ENCODE data around the gene MTAP. TPM values are rescaled to one million over a fixed set of nuclear protein-coding genes. Genes with fewer than 3 reads are reported as not detected.

Gene MTAP
- total RNA-seq, 1 donor from 2014 or later, result 16.3 TPM

GRCh38 chr9:21840647-21841046 is 38.2 kb downstream of the MTAP start:
- DNase-seq (ENCODE audit: low spot score in 2 of 2) (no peak), FAIRE-seq (no peak)

DNA sequence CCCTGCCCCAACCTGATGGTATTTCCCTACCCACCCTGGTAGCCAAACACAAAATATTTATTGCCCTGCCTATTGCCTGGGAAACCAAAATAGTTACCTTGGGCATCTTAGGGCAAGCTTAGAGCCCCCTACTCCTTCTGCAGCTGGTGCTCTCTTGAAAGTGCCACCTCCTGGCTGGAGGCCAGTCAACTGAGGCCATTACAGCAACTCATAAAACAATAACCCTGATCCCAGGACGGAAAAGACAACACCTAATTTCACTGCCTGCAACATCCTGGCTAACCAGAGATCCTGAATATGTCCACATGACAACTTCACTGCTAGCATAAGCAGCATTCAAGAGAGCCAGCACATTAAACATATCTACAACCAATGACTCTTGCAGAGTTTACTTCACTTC is 38.7 kb downstream of the MTAP start:
- FAIRE-seq (no peak), DNase-seq (ENCODE audit: low spot score in 2 of 2) (no peak)

DNA sequence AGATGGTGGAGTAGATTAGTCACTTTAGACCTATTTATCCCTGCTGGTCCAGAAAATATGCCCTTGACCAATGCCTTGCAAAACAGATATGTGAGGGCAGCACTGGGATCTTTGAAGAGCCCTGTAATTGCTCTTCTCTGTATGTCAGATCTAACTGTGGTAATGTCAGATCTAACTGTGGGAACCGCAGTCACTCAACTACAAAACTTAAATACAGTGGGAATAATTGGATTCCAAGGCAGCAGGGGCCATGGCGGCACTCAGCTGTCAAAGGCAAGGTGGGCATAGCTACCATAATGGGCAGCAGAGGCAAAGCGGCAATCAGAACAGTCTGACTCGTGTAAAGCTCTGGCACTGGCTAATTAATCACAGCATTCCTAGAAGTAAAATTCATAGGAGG is 46.2 kb downstream of the MTAP start:
- FAIRE-seq (no peak), DNase-seq (ENCODE audit: low spot score in 2 of 2) (no peak)

DNA sequence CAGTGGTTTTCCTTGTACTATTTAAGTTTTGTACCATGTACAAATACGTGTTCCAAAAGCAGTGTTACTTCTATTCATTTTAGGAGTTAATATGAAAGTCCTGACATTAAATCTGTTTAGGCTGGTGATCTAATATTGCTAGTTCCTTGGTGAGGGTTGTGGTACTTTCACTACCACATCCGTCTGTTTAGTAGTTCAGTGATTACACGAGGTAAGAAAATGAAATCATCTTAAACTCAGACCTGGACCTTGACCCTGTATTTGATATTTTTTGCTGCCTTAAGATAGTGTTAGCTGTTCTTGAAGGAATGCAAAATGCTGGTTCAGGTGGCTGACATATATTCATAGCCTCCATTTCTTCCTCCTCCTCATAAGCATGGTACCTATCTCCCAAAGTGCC is 50.3 kb downstream of the MTAP start:
- no peak for DNase-seq (ENCODE audit: low spot score in 2 of 2)
- no peak for FAIRE-seq

GRCh38 chr9:21853414-21853813 is 51.0 kb downstream of the MTAP start:
- FAIRE-seq (no peak), DNase-seq (ENCODE audit: low spot score in 2 of 2) (no peak)

GRCh38 chr9:21854119-21854518 is 51.7 kb downstream of the MTAP start:
- DNase-seq (ENCODE audit: low spot score in 2 of 2) (no peak), FAIRE-seq (no peak)

GRCh38 chr9:21854594-21854993 is 52.2 kb downstream of the MTAP start:
- no peak for DNase-seq (ENCODE audit: low spot score in 2 of 2)
- FAIRE-seq, result no peak

- no peak for FAIRE-seq
- no peak for DNase-seq (ENCODE audit: low spot score in 2 of 2)
Measured at GRCh38 chr9:21856301-21857094, 54.1 kb downstream of the MTAP start.

GRCh38 chr9:21862871-21863270 is 60.4 kb downstream of the MTAP start:
- no peak for FAIRE-seq
- DNase-seq (ENCODE audit: low spot score in 2 of 2), result no peak

DNA sequence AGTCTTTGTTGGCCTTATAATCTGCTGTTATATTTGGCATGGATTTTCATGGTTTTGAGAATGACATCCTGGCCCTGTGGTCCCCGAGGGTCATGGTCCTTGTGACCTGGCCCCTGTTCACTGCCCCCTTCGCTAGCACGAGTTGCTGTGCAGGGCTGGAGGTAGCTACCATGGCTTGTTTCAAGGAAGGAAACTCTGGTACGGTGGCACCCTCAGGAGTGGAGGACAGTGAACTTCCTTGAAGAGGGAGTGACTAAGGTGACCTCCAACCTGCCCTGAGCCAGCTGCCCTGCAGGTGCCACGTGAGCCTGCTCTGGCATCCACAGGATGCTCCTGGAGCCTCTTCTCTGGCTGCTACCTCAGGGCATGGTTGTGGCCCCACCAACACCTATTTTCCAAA is 62.1 kb downstream of the MTAP start:
- DNase-seq (ENCODE audit: low spot score in 2 of 2), result no peak
- FAIRE-seq, result no peak

DNA sequence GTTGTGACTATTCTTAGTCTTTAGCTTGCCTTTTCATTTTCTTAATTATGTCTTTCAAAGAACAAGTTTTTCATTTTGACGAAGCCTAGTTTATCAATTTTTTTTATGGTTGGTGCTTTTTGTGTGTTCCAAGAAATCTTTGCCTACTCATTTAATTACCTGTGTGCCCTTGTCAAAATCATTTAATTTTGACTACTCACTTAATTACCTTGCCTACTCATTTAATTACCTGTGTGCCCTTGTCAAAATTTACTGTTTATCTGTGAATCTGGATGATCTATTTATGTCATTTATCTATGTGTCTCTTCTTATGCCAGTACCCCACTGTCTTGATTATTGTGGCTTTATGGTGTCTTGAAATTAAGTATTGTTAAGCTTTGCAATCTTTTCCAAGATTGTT is 63.9 kb downstream of the MTAP start:
- DNase-seq (ENCODE audit: low spot score in 2 of 2), result no peak
- FAIRE-seq, result no peak

GRCh38 chr9:21871256-21871975 is 69.0 kb downstream of the MTAP start:
- FAIRE-seq, result no peak
- no peak for DNase-seq (ENCODE audit: low spot score in 2 of 2)

- no peak for FAIRE-seq
- DNase-seq (ENCODE audit: low spot score in 2 of 2), result no peak
Measured at GRCh38 chr9:21872696-21873095, 70.3 kb downstream of the MTAP start.

DNA sequence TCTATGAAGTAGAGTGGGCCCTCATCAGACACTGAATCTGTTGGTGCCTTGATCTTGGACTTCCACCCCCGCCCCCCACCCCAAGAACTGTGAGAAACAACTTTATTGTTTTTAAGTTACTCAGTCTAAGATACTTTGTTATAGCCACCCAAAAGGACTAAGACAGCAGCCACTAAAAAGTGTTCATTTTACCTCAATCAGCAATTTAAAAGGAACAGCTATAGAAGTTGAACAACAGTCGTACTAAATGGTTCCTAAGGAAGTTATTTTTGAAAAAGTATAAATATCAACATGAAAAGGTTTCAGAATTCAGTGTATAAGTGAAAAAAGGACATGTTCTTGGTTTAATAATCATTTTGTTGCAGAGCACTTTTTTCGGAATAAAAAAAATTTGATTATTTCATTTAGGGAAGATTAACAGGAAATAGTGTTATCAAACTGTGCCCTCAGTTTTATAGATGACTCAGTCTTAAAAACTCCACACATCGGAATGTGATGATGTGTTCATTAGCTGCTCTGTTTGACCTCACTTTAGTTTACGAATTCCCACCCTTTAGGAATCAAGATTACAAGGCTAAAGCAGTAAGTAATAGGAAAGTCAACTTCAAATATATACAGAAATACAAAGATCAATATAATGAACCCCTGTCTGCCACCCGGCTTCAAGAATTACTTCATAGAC is 71.2 kb downstream of the MTAP start:
- FAIRE-seq (no peak), DNase-seq (ENCODE audit: low spot score in 2 of 2) (no peak)

DNA sequence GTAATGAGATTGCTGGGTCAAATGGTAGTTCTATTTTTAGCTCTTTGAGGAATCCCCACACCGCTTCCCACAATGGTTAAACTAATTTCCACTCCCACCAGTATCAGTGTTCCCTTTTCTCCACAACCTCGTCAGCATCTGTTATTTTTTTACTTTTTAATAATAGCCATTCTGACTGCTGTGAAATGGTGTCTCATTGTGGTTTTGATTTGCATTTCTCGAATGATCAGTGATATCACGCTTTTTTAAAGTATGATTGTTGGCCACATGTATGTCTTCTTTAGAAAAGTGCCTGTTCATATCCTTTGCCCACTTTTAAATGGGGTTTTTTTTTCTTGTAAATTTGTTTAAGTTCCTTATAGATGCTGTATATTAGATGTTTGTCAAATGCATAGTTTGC is 73.5 kb downstream of the MTAP start:
- DNase-seq (ENCODE audit: low spot score in 2 of 2) (no peak), FAIRE-seq (no peak)

- FAIRE-seq, result no peak
- DNase-seq (ENCODE audit: low spot score in 2 of 2), result no peak
Measured at GRCh38 chr9:21883642-21884041, 81.2 kb downstream of the MTAP start.

DNA sequence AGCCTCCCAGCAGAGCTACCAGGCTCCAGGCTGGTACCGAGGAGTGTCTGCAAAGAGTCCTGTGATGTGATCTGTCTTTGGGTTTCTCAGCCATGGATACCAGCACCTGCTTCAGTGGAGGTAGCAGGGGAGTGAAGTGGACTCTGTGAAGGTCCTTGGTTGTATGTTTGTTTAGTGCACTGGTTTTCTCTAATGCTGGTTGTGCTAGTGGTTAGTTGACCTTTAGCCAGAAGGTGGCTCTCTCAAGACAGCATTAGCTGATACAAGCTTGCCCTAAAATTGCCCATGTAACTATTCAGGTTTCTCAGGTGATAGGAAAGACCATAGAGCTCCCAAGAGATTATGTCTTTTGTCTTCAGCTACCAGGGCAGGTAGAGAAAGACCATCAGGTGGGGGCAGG is 87.2 kb downstream of the MTAP start:
- DNase-seq (ENCODE audit: low spot score in 2 of 2), result no peak
- no peak for FAIRE-seq

- FAIRE-seq (no peak), DNase-seq (ENCODE audit: low spot score in 2 of 2) (no peak)
Measured at GRCh38 chr9:21890696-21891095, 88.3 kb downstream of the MTAP start.

- DNase-seq (ENCODE audit: low spot score in 2 of 2), result no peak
- no peak for FAIRE-seq
Measured at GRCh38 chr9:21901546-21901945, 99.1 kb downstream of the MTAP start.

- FAIRE-seq (no peak), DNase-seq (ENCODE audit: low spot score in 2 of 2) (no peak)
Measured at GRCh38 chr9:21902136-21902535, 99.7 kb downstream of the MTAP start.

DNA sequence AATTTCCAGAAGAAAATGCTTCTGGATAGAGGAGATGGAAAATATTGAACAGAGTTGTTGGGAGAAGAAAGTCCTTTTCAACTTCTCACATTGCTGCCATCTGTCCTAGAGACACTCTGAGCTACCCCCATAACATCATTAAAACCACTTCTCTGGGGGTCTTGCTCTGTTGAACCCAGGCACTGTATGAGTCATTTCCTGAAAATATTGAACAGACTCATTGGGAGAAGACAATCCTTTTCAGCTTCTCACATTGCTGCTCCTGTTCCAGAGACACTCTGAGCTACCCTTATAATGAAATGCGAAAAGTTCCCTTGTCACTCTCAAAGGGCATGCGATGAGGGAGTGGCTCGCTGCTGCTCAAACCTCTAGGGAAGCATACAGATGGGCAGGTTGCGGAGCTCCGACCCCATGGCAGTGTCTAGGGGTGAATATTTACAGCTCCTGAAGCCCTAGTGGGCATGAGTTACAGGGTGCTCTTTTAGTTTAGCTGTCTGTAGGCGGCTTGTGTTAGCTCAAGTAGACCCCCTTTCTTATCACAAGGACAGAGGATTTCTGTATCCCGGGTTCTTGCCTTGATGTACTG is 101.0 kb downstream of the MTAP start:
- no peak for FAIRE-seq
- no peak for DNase-seq (ENCODE audit: low spot score in 2 of 2)
